Neural progenitor cell (in vitro differentiated cells): ENCODE data around the gene TBC1D3B.

Experiments
- CTCF ChIP-seq: fragments of 200-600 bp; sonication (generic); IDR thresholded peaks from 2 replicates; pipeline ENCODE4 v1.5.1; 2017; ENCODE audit warnings: antibody characterized with exemption, mild to moderate bottlenecking
- EZH2 ChIP-seq: fragments of 200-600 bp; sonication (generic); IDR thresholded peaks from 2 replicates; pipeline ENCODE4 v1.6.1; 2017; ENCODE audit warnings: antibody characterized with exemption, mild to moderate bottlenecking, moderate library complexity
- EZH2phosphoT487 ChIP-seq: fragments of 200-600 bp; sonication (generic); IDR thresholded peaks from 2 replicates; pipeline ENCODE4 v1.6.1; 2017; ENCODE audit warnings: antibody characterized with exemption

- TF ChIP-seq CTCF (no peak), EZH2 (no peak), EZH2phosphoT487 (no peak)
Measured at GRCh38 chr17:36196131-36196486, 19.7 kb upstream of the TBC1D3B start.
